ENCODE data around the gene RAB22A. TPM values are rescaled to one million over a fixed set of nuclear protein-coding genes. Genes with fewer than 3 reads are reported as not detected.
A peak's percentile ranks its signal among the peaks of the same experiment; 100 is the strongest.
"Not testable (repeated sequence)": the region's sequence is repeated elsewhere in the genome, so short reads cannot be mapped to it uniquely, and the experiment has no call there.

The RAB22A gene
- total RNA-seq, 1 donor from 2014 or later = 24.2 TPM

- H3K36me3 ChIP-seq = peaks cover 79% of the 10 kb centered on the region
- H3K9me3 ChIP-seq = no peaks in the 10 kb centered on the region
- H3K27ac ChIP-seq = no peak overlapping the region
- TF ChIP-seq CTCF (IDR thresholded peaks at IDR 0.05) = no peak
- intact Hi-C loops (cut with DNase I) = no loop called here
- DNase-seq = no peak
- H3K4me3 ChIP-seq = no peak overlapping the region
- H3K27me3 ChIP-seq = no peaks in the 10 kb centered on the region
- H3K4me1 ChIP-seq = peaks cover 6% of the 10 kb centered on the region
- no peak for ATAC-seq
Measured at GRCh38 chr20:58362970-58363369, 53.5 kb downstream of the RAB22A start.

GRCh38 chr20:58366866-58367265, 57.4 kb downstream of the RAB22A start:
- Histone ChIP-seq H3K36me3 (peaks cover 52% of the 10 kb centered on the region), H3K4me1 (no peaks in the 10 kb centered on the region), H3K27me3 (no peaks in the 10 kb centered on the region), H3K27ac (no peak overlapping the region), H3K4me3 (no peak overlapping the region), H3K9me3 (no peaks in the 10 kb centered on the region)
- TF ChIP-seq CTCF (IDR thresholded peaks at IDR 0.05) = no peak
- intact Hi-C loops (cut with DNase I) = no loop called here
- no peak for DNase-seq
- ATAC-seq = no peak

GRCh38 chr20:58372806-58373205, 63.3 kb downstream of the RAB22A start:
- H3K4me1 ChIP-seq = no peaks in the 10 kb centered on the region
- no peaks in the 10 kb centered on the region for H3K27me3 ChIP-seq
- DNase-seq (no peak), ATAC-seq (no peak)
- no peak for TF ChIP-seq CTCF (IDR thresholded peaks at IDR 0.05)
- no peaks in the 10 kb centered on the region for H3K9me3 ChIP-seq
- no peak overlapping the region for H3K4me3 ChIP-seq
- intact Hi-C loops (cut with DNase I) = no loop called here
- H3K27ac ChIP-seq = no peak overlapping the region
- peaks cover 1% of the 10 kb centered on the region for H3K36me3 ChIP-seq

GRCh38 chr20:58373296-58373695, 63.8 kb downstream of the RAB22A start:
- H3K27me3 ChIP-seq; H3K27ac ChIP-seq; intact Hi-C loops (cut with DNase I); H3K4me3 ChIP-seq; H3K9me3 ChIP-seq; H3K36me3 ChIP-seq; DNase-seq; ATAC-seq; H3K4me1 ChIP-seq: not testable (repeated sequence)

- peak; percentile 71 for ATAC-seq
- H3K27ac ChIP-seq = no peak overlapping the region
- no peaks in the 10 kb centered on the region for H3K27me3 ChIP-seq
- intact Hi-C loops (cut with DNase I) = no loop called here
- no peak overlapping the region for H3K4me3 ChIP-seq
- DNase-seq = no peak
- H3K36me3 ChIP-seq = no peaks in the 10 kb centered on the region
- no peaks in the 10 kb centered on the region for H3K9me3 ChIP-seq
- H3K4me1 ChIP-seq = no peaks in the 10 kb centered on the region
- no peak for TF ChIP-seq CTCF (IDR thresholded peaks at IDR 0.05)
Measured at GRCh38 chr20:58374027-58374850, 64.7 kb downstream of the RAB22A start.

GRCh38 chr20:58374906-58375758, 65.6 kb downstream of the RAB22A start:
- Histone ChIP-seq H3K9me3 (no peaks in the 10 kb centered on the region), H3K27ac (no peak overlapping the region), H3K27me3 (no peaks in the 10 kb centered on the region), H3K4me1 (no peaks in the 10 kb centered on the region), H3K4me3 (no peak overlapping the region), H3K36me3 (no peaks in the 10 kb centered on the region)
- DNase-seq = no peak
- intact Hi-C loops (cut with DNase I) = no loop called here
- no peak for ATAC-seq
- TF ChIP-seq CTCF (IDR thresholded peaks at IDR 0.05) = no peak

All from upper lobe of right lung (tissue), 1 donor.